Lower leg skin (tissue), 3 donors: ENCODE results near the gene PPARGC1A.

Experiments
- CTCF ChIP-seq, 3 donors: fragments of 450-650 bp; IDR thresholded peaks; one replicate each; pipeline ENCODE4 v1.5.1; 2016; ENCODE audit warnings: antibody characterized with exemption in 3 of 3, mild to moderate bottlenecking in 3 of 3, moderate library complexity in 2 of 3
- POLR2A ChIP-seq, 2 donors: fragments of 450-650 bp; IDR thresholded peaks; one replicate each; pipeline ENCODE4 v1.6.1; 2016 to 2017; ENCODE audit warnings: antibody characterized with exemption in 2 of 2, mild to moderate bottlenecking in 1 of 2, moderate library complexity in 1 of 2

GRCh38 chr4:23888421-23889319 lies 1.2 kb downstream of the PPARGC1A start:
- TF ChIP-seq CTCF (IDR thresholded peaks at IDR 0.05): no peak
- no peak for TF ChIP-seq POLR2A (IDR thresholded peaks at IDR 0.05)
